Panc1 (cell line): Measurements from ENCODE around the gene NRROS.
"Not testable (repeated sequence)": the region's sequence is repeated elsewhere in the genome, so short reads cannot be mapped to it uniquely, and the experiment has no call there.

Experiments used
- CTCF ChIP-seq: fragments of 450-650 bp; IDR thresholded peaks from 2 replicates; pipeline ENCODE4 v1.5.1; 2017; ENCODE audit warnings: mild to moderate bottlenecking
- POLR2AphosphoS5 ChIP-seq: IDR thresholded peaks from 2 replicates; pipeline ENCODE4 v1.6.1; 2012; ENCODE audit warnings: mild to moderate bottlenecking, low read depth, low read length, moderate library complexity
- REST ChIP-seq, 2 experiments: IDR thresholded peaks; 2 replicates each; pipeline ENCODE4 v1.6.1; 2011 to 2012; ENCODE audit warnings: low read depth in 2 of 2, control low read depth in 1 of 2, low read length in 1 of 2, mild to moderate bottlenecking in 1 of 2, moderate library complexity in 1 of 2; ENCODE audit not compliant: insufficient read depth in 1 of 2
- SIN3A ChIP-seq: IDR thresholded peaks from 2 replicates; pipeline ENCODE4 v1.6.1; 2012; ENCODE audit warnings: low read depth, mild to moderate bottlenecking, low read length, moderate library complexity, borderline replicate concordance; ENCODE audit not compliant: insufficient read depth
- TCF7L2 ChIP-seq: IDR thresholded peaks from 2 replicates; pipeline ENCODE4 v1.6.1; 2011; ENCODE audit warnings: mild to moderate bottlenecking, low read depth, low read length, inconsistent platforms

- not testable (repeated sequence) for TF ChIP-seq POLR2AphosphoS5; CTCF; REST (IDR thresholded peaks at IDR 0.05; ENCODE audit: insufficient read depth in 1 of 2, low read depth in 2 of 2, low read length in 1 of 2); TCF7L2; SIN3A
Observed at GRCh38 chr3:196615234-196615633, 24.3 kb upstream of the NRROS start.
